ENCODE results near the gene PHF21B.
"Not testable (repeated sequence)": the region's sequence is repeated elsewhere in the genome, so short reads cannot be mapped to it uniquely, and the experiment has no call there.

Gene PHF21B

GRCh38 chr22:44914026-44914721 lies 95.6 kb downstream of the PHF21B start:
- Histone ChIP-seq H3K27ac (ENCODE audit: low read length) (no peak overlapping the region), H3K4me1 (ENCODE audit: control insufficient read depth, insufficient read depth, low read length) (no peaks in the 10 kb centered on the region), H3K36me3 (ENCODE audit: control insufficient read depth, insufficient read depth, low read length) (peaks cover 23% of the 10 kb centered on the region), H3K27me3 (ENCODE audit: control insufficient read depth, insufficient read depth, low read length) (no peaks in the 10 kb centered on the region), H3K9me3 (ENCODE audit: control insufficient read depth, insufficient read depth, low read length) (no peaks in the 10 kb centered on the region), H3K4me3 (ENCODE audit: low read length) (no peak overlapping the region)
- no CpG with 5 or more reads among the region's 13 CpGs for WGBS (ENCODE audit: insufficient coverage, insufficient read length)
- DNase-seq (ENCODE audit: low read depth, low spot score) = no peak

DNA sequence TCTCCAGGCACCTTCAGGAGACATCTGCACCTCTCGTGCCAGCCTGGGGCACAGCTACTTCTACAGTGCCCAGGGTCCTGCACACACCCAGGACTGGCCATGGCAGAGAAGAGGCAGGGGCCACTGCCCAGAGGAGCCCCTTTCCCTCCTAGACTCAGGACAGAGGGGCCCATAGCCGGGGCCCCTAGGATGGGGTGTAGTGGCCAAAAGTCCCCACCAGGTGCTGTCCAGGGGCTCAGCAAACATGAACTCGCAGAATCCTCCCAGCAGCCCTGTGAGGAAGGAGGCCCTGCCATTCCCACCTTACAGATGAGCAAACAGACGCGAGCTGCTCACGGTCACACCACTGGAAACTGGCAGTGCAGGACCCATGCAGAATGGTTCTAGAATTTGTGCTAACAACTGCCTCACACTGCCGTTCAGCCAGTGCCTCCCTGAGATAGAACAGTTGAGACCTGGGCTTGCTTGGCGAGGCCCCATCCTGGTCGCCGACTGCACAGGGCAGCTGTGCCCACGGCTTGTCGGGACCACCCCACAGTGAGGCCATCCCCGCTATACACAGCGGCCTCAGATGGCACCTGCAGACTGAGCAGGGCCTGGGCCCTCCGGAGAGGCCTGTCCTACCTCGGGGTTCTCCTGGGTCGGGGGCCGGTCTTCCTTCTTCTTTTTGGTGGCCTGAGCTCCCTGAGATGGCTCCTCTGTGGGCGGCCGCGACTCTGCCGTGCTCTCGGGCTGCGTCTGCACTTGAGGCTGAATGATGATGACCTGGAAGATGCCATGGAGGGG lies 96.4 kb downstream of the PHF21B start:
- Histone ChIP-seq H3K27me3 (ENCODE audit: control insufficient read depth, insufficient read depth, low read length) (no peaks in the 10 kb centered on the region), H3K27ac (ENCODE audit: low read length) (no peak overlapping the region), H3K4me1 (ENCODE audit: control insufficient read depth, insufficient read depth, low read length) (no peaks in the 10 kb centered on the region), H3K4me3 (ENCODE audit: low read length) (no peak overlapping the region), H3K9me3 (ENCODE audit: control insufficient read depth, insufficient read depth, low read length) (no peaks in the 10 kb centered on the region), H3K36me3 (ENCODE audit: control insufficient read depth, insufficient read depth, low read length) (peaks cover 23% of the 10 kb centered on the region)
- WGBS (ENCODE audit: insufficient coverage, insufficient read length) = no CpG with 5 or more reads among the region's 24 CpGs
- DNase-seq (ENCODE audit: low read depth, low spot score) = no peak

DNA sequence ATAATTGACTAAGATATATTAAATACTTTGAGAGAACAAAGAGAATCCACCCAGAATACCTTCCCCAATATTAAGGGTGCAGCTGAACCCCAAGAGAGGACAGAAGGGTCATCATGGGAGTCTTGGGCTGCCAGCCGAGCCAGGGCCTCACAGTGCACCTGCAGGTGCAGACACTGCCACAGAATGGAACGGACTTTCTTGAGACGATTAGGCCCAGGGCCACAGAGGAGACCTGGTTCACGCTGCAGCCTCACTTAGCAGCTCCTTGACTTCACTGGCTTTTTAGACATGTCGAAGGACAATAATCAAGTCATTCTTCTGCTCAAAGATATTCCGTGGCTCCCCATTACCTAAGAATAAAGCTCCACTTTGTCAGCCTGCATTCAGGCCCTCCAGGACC lies 100.6 kb downstream of the PHF21B start:
- H3K27me3 ChIP-seq (ENCODE audit: control insufficient read depth, insufficient read depth, low read length) = no peaks in the 10 kb centered on the region
- DNase-seq (ENCODE audit: low read depth, low spot score) = no peak
- H3K36me3 ChIP-seq (ENCODE audit: control insufficient read depth, insufficient read depth, low read length) = peaks cover 20% of the 10 kb centered on the region
- H3K9me3 ChIP-seq (ENCODE audit: control insufficient read depth, insufficient read depth, low read length) = no peaks in the 10 kb centered on the region
- H3K4me1 ChIP-seq (ENCODE audit: control insufficient read depth, insufficient read depth, low read length) = no peaks in the 10 kb centered on the region
- H3K4me3 ChIP-seq (ENCODE audit: low read length) = no peak overlapping the region
- WGBS (ENCODE audit: insufficient coverage, insufficient read length) = no CpG with 5 or more reads among the region's 6 CpGs
- no peak overlapping the region for H3K27ac ChIP-seq (ENCODE audit: low read length)

DNA sequence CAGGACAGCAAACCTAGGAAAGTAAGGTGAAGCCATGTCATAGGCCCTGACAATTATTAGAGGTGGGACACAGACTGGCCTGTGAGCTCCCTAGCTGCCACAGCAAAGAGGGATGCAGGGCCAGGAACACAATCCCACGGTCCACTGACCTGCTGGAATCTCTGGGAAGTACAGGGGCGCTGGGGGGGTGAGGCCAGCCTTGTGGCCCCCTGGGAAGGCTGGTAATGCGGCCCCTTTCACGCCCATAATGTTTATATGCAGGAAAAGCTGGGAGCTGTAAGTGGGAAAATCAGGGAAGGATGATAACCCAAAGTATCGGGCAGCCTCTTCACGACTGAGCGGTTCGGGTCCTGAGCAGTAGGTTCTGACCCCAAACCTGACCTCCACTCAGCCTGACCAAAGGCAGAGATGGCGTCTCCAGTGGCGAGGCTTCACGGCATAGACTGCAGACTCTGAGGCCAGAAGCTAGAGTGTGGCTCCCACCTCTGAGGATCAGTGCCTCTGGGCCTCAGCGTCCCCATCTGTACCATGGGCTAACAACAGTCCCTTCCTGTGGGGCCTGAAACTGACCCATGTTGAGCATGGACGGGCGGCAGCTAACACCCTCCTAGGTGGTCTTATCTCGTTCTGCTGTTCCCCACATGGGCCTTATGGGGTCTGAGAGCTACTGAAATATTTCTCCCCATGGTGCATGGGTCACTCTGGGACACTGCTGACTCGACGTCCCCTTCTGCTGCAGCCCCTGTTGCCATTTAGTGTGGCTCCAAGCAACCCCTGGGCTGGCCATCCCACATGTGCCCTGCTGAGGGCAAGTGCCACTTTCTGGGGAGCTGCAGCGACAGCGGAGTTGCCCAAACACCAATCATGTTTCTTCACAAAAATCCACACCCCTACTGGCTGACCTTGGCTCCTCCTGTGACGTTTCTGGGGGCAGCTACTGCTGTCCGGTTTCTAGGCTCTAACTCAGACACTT lies 101.8 kb downstream of the PHF21B start:
- Histone ChIP-seq H3K27ac (ENCODE audit: low read length) (no peak overlapping the region), H3K27me3 (ENCODE audit: control insufficient read depth, insufficient read depth, low read length) (no peaks in the 10 kb centered on the region), H3K36me3 (ENCODE audit: control insufficient read depth, insufficient read depth, low read length) (peaks cover 13% of the 10 kb centered on the region), H3K4me3 (ENCODE audit: low read length) (no peak overlapping the region), H3K4me1 (ENCODE audit: control insufficient read depth, insufficient read depth, low read length) (no peaks in the 10 kb centered on the region), H3K9me3 (ENCODE audit: control insufficient read depth, insufficient read depth, low read length) (no peaks in the 10 kb centered on the region)
- DNase-seq (ENCODE audit: low read depth, low spot score) = no peak
- no CpG with 5 or more reads among the region's 21 CpGs for WGBS (ENCODE audit: insufficient coverage, insufficient read length)

GRCh38 chr22:44906999-44907644 lies 102.7 kb downstream of the PHF21B start:
- no peak for DNase-seq (ENCODE audit: low read depth, low spot score)
- Histone ChIP-seq H3K27me3 (ENCODE audit: control insufficient read depth, insufficient read depth, low read length) (no peaks in the 10 kb centered on the region), H3K27ac (ENCODE audit: low read length) (no peak overlapping the region), H3K9me3 (ENCODE audit: control insufficient read depth, insufficient read depth, low read length) (no peaks in the 10 kb centered on the region), H3K4me1 (ENCODE audit: control insufficient read depth, insufficient read depth, low read length) (no peaks in the 10 kb centered on the region), H3K36me3 (ENCODE audit: control insufficient read depth, insufficient read depth, low read length) (peaks cover 10% of the 10 kb centered on the region), H3K4me3 (ENCODE audit: low read length) (no peak overlapping the region)
- no CpG with 5 or more reads among the region's 18 CpGs for WGBS (ENCODE audit: insufficient coverage, insufficient read length)

DNA sequence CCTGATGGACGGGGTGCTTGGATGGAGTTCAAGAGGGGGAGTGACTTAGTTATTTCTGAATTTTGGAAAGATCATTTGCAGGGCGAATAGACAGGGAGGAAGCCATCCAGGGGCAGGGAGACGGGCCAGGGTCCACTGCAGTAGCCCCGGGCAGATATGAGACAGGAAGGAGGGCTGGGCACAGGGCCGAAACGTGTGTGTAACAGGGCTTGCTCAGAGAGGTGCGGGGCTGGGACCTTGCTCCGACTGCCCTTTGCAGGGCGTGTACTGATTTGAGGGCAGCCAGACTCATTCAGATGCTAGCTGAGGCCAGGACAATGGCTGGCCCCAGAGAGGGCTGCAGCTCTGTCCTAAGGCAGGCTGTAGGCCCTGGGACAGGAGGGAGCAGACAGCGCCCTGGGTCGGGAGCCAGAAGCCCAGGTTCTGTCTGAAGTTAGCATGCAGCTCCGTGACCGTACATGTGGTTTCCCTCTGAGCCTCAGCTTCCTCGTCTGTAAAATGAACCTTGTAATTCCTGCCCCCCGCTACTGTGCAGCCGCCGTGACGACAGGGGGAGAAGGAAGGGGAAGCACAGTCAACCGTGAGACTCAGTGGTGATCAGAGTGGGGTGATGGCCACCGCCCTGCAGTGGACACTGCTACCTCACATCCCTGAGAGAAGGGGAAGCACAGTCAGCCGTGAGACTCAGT lies 103.4 kb downstream of the PHF21B start:
- Histone ChIP-seq H3K4me3 (ENCODE audit: low read length) (no peak overlapping the region), H3K27me3 (ENCODE audit: control insufficient read depth, insufficient read depth, low read length) (no peaks in the 10 kb centered on the region), H3K9me3 (ENCODE audit: control insufficient read depth, insufficient read depth, low read length) (no peaks in the 10 kb centered on the region), H3K36me3 (ENCODE audit: control insufficient read depth, insufficient read depth, low read length) (peaks cover 7% of the 10 kb centered on the region), H3K27ac (ENCODE audit: low read length) (no peak overlapping the region), H3K4me1 (ENCODE audit: control insufficient read depth, insufficient read depth, low read length) (no peaks in the 10 kb centered on the region)
- no peak for DNase-seq (ENCODE audit: low read depth, low spot score)
- no CpG with 5 or more reads among the region's 21 CpGs for WGBS (ENCODE audit: insufficient coverage, insufficient read length)

DNA sequence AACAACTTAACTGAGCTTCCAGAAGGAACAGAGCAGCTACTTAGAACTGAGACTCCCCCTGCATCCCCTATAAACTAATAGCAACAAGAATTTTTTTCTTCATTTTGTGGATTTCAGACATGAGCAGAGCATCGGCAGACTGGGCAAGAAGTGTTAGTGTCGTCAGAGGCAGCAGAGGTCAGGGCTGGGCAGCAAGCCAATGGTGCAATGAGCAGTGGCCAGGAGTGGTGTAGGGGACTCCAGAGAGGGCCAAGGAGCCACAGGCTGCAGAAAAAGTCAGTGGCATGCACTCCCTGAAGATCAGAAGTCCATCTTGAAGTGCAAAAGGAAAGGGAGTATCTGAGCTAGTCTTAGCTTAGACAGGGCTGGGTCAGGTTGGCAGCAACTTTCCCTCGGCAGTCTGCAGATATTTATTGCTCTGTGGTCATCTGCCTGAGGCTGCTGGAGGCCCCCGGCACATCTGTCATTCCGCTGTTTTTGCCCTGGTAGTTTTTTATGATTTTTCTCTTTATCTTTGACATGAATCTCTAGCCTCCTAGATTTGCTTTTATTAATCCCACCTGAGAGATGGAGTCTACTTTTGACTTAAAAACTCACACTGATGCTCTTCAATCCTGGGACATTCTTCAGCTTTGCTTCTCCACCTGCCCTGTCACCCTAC lies 105.2 kb downstream of the PHF21B start:
- no CpG with 5 or more reads among the region's 5 CpGs for WGBS (ENCODE audit: insufficient coverage, insufficient read length)
- DNase-seq (ENCODE audit: low read depth, low spot score); H3K4me1 ChIP-seq (ENCODE audit: control insufficient read depth, insufficient read depth, low read length); H3K27ac ChIP-seq (ENCODE audit: low read length); H3K36me3 ChIP-seq (ENCODE audit: control insufficient read depth, insufficient read depth, low read length); H3K9me3 ChIP-seq (ENCODE audit: control insufficient read depth, insufficient read depth, low read length); H3K4me3 ChIP-seq (ENCODE audit: low read length); H3K27me3 ChIP-seq (ENCODE audit: control insufficient read depth, insufficient read depth, low read length): not testable (repeated sequence)

DNA sequence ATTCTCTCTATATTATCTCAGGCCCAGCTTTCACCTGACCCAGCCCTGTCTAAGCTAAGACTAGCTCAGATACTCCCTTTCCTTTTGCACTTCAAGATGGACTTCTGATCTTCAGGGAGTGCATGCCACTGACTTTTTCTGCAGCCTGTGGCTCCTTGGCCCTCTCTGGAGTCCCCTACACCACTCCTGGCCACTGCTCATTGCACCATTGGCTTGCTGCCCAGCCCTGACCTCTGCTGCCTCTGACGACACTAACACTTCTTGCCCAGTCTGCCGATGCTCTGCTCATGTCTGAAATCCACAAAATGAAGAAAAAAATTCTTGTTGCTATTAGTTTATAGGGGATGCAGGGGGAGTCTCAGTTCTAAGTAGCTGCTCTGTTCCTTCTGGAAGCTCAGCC lies 106.6 kb downstream of the PHF21B start:
- no CpG with 5 or more reads among the region's 2 CpGs for WGBS (ENCODE audit: insufficient coverage, insufficient read length)
- not testable (repeated sequence) for H3K27me3 ChIP-seq (ENCODE audit: control insufficient read depth, insufficient read depth, low read length); H3K4me3 ChIP-seq (ENCODE audit: low read length)

DNA sequence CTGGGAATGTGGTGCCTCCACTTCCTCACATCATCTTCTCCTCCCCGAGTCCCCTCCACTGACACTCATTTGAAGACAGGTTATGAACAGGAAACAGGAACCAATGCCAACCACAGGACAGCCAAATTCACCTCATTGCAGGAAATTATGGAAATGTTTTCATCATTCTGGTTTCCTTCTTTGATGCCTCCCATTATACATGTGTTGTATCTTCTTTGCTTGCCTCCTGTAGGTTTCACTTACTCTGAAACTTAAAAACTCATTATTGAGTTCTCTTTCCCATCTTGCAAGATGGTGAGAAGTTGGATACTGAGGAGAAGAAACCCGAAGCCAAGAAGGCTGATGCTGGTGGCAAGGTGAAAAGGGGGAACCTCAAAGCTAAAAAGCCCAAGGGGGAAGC lies 108.5 kb downstream of the PHF21B start:
- Histone ChIP-seq H3K4me1 (ENCODE audit: control insufficient read depth, insufficient read depth, low read length) (no peaks in the 10 kb centered on the region), H3K27me3 (ENCODE audit: control insufficient read depth, insufficient read depth, low read length) (no peaks in the 10 kb centered on the region), H3K9me3 (ENCODE audit: control insufficient read depth, insufficient read depth, low read length) (no peaks in the 10 kb centered on the region), H3K27ac (ENCODE audit: low read length) (no peak overlapping the region), H3K36me3 (ENCODE audit: control insufficient read depth, insufficient read depth, low read length) (peaks cover 5% of the 10 kb centered on the region), H3K4me3 (ENCODE audit: low read length) (no peak overlapping the region)
- no CpG with 5 or more reads among the region's 2 CpGs for WGBS (ENCODE audit: insufficient coverage, insufficient read length)
- no peak for DNase-seq (ENCODE audit: low read depth, low spot score)

More for the DNA sequence above, 106.6 kb downstream of the PHF21B start:
- DNase-seq (ENCODE audit: low read depth, low spot score); H3K9me3 ChIP-seq (ENCODE audit: control insufficient read depth, insufficient read depth, low read length); H3K27ac ChIP-seq (ENCODE audit: low read length); H3K36me3 ChIP-seq (ENCODE audit: control insufficient read depth, insufficient read depth, low read length); H3K4me1 ChIP-seq (ENCODE audit: control insufficient read depth, insufficient read depth, low read length): not testable (repeated sequence)

All from iPS DF 6.9 (cell line).